H1 (cell line): ENCODE data around the gene MIOX. TPM values are rescaled to one million over a fixed set of nuclear protein-coding genes. Genes with fewer than 3 reads are reported as not detected.

ENCODE experiments used
- CTBP2 ChIP-seq: IDR thresholded peaks from 2 replicates; pipeline ENCODE4 v1.7.0; 2011; ENCODE audit warnings: borderline replicate concordance, mild to moderate bottlenecking, moderate library complexity, mixed read lengths, low read length; ENCODE audit not compliant: insufficient read depth, insufficient read length
- FOSL1 ChIP-seq: IDR thresholded peaks from 2 replicates; pipeline ENCODE4 v1.6.1; 2011; ENCODE audit warnings: mild to moderate bottlenecking, low read depth, low read length, moderate library complexity; ENCODE audit not compliant: insufficient read depth
- GABPA ChIP-seq: IDR thresholded peaks from 2 replicates; pipeline ENCODE4 v1.6.1; 2011; ENCODE audit warnings: mild to moderate bottlenecking, low read length, moderate library complexity, borderline replicate concordance; ENCODE audit not compliant: insufficient read depth
- RNF2 ChIP-seq: fragments of 200-900, 300-1000 bp; sonication (generic); IDR thresholded peaks from 2 replicates; pipeline ENCODE4 v1.7.1; 2016; ENCODE audit warnings: borderline replicate concordance, low read depth, mild to moderate bottlenecking, antibody characterized with exemption, low read length; ENCODE audit not compliant: poor library complexity, severe bottlenecking; ENCODE audit errors: missing control alignments
- SIRT6 ChIP-seq: IDR thresholded peaks from one replicate; pipeline ENCODE4 v1.7.1; 2012; ENCODE audit warnings: low read length, inconsistent platforms
- ZNF274 ChIP-seq: IDR thresholded peaks from 2 replicates; pipeline ENCODE4 v1.7.0; 2012; ENCODE audit warnings: low read length, borderline replicate concordance; ENCODE audit errors: extremely low read depth
- polyA plus RNA-seq, 7 experiments: library from polyadenylated mRNA; depleted of rRNA in 3 of 7; stranded (reverse) in 5 of 7; unstranded in 2 of 7; fragments of >200 nt in 5 of 7; fragments of 200-250 nt in 2 of 7; gene quantifications; 1 replicate in 5 of 7; 2 replicates in 1 of 7; 4 replicates in 1 of 7; pipeline versions ENCODE4 v1.2.1 to v1.2.3, GENCODE V29; 2011 to 2013; ENCODE audit warnings: missing spikeins in 2 of 7, mixed read lengths in 2 of 7
- total RNA-seq: library from RNA; stranded (reverse); fragmentation: NEBNext Ultra II Directional; extraction: Animal tissue kit (Norgen Biotek cat#: 25700); gene quantifications from 2 replicates; pipeline ENCODE4 v1.2.1, GENCODE V29; 2021
- TF ChIP-seq, protein P1 (sequence below): IDR thresholded peaks from 2 replicates; pipeline ENCODE4 v1.6.1; 2012; ENCODE audit warnings: inconsistent platforms

Gene MIOX
- total and polyA plus RNA-seq, 2 of the 8 experiments (the other 6 are each of a cell fraction or from before 2014, with no cell fraction given): 0.30 to 0.32 TPM

DNA sequence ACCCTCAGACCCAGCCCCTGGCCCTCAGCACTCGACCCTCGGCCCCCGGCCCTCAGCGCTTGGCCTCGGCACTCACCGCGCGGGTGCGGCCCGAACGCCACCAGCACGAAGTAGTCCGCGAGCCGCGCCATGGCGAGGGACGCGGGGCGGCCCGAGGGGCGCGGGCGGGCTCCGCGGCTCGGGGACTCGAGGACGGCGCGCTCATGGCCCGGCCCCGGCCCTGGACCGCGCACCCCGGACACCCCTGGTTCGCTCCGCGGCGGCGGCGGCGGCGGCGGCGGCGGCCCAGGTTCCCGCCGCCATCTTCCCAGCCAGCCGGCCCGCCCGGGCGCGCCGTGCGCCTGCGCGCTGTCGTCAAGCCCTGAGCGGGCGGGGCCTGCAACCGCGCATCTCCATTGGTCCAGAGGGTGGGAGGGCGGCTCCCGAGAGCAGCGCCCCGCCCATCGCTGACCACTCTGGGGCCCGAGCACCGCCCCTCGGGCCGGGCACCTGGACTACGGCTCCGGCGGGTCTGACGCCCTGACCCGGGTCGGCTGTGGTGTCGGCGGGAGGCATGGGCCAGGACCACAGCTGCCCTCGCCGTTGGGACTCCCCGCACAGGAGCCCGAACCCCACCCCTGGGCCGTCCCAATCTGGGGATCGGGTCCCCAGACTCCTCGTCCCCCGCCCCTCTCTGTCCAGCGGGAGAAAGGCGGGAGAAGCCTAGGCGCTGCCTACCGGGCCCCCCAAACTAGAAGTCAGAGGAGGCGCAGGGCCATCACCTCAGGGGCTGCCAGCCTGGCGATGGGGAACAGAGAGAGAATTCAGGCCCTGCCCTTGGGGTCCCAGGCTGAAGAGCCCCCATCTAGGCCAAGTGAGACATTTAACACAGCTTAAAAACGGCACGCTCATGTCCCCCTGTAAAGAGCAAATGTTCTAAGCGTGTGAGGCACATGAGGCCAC lies 11.7 kb upstream of the MIOX start, which contains the start of gene SBF1 (continued):
- TF ChIP-seq RNF2 (no peak), SIRT6 (no peak), FOSL1 (no peak), GABPA (no peak), CTBP2 (no peak), ZNF274 (no peak)
- TF ChIP-seq, protein P1, sequence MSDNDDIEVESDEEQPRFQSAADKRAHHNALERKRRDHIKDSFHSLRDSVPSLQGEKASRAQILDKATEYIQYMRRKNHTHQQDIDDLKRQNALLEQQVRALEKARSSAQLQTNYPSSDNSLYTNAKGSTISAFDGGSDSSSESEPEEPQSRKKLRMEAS: 0 out of 2 replicates have a peak, but pooled peaks have one; percentile 44
